ENCODE measurements around the gene RPRD1B. TPM values are rescaled to one million over a fixed set of nuclear protein-coding genes. Genes with fewer than 3 reads are reported as not detected.

Gene RPRD1B
- total and polyA plus RNA-seq, 2 of the 13 experiments (the other 11 are each of a cell fraction or from before 2014, with no cell fraction given) = 31.1 to 41.5 TPM

GRCh38 chr20:38033330-38034107, at the start of gene RPRD1B, which contains the start of gene TTI1 (continued):
- TF ChIP-seq FOXM1 (CRISPR knock-in tag; IDR thresholded peaks at IDR 0.05) (peak; percentile 26; the same call in 1 of the 2 replicates), MAFK (conservative IDR thresholded peaks at IDR 0.05 in 1 of 2, IDR thresholded peaks at IDR 0.05 in 1 of 2; ENCODE audit: low read length in 2 of 2) (no peak), PHF8 (CRISPR knock-in tag; IDR thresholded peaks at IDR 0.05) (peak; percentile 97), SRSF1 (optimal IDR thresholded peaks at IDR 0.05; ENCODE audit: low read depth, low read length) (peak; percentile 98), ZNF644 (CRISPR knock-in tag; IDR thresholded peaks at IDR 0.05; ENCODE audit: low read depth) (no peak), MIXL1 (CRISPR knock-in tag; IDR thresholded peaks at IDR 0.05) (peak; percentile 87), MAF1 (CRISPR knock-in tag; IDR thresholded peaks at IDR 0.05; ENCODE audit: borderline replicate concordance) (no peak), ZNF850 (CRISPR knock-in tag; conservative IDR thresholded peaks at IDR 0.05) (peak; percentile 84; the same call in 1 of the 2 replicates), ARID2 (CRISPR knock-in tag; IDR thresholded peaks at IDR 0.05; ENCODE audit: borderline replicate concordance) (peak; percentile 97), THAP8 (CRISPR knock-in tag; IDR thresholded peaks at IDR 0.05; ENCODE audit: borderline replicate concordance) (peak; percentile 37; the same call in 1 of the 2 replicates), ZNF292 (CRISPR knock-in tag; IDR thresholded peaks at IDR 0.05; ENCODE audit: borderline replicate concordance, low read depth) (peak; percentile 59; the same call in 1 of the 2 replicates), ZNF674 (CRISPR knock-in tag; IDR thresholded peaks at IDR 0.05; ENCODE audit: low read depth) (0 out of 2 replicates have a peak, but pooled peaks have one; percentile 54), ISL2 (CRISPR knock-in tag; IDR thresholded peaks at IDR 0.05) (peak; percentile 89), ZNF737 (CRISPR knock-in tag; IDR thresholded peaks at IDR 0.05; ENCODE audit: borderline replicate concordance) (peak; percentile 92), HNF1B (CRISPR knock-in tag; IDR thresholded peaks at IDR 0.05) (peak; percentile 93), FOXC1 (CRISPR knock-in tag; IDR thresholded peaks at IDR 0.05; ENCODE audit: borderline replicate concordance) (peak; percentile 88), ZNF574 (CRISPR knock-in tag; IDR thresholded peaks at IDR 0.05) (peak; percentile 97), NFIC (IDR thresholded peaks at IDR 0.05; ENCODE audit: low read length) (peak; percentile 43; the same call in 1 of the 2 replicates), ETV6 (CRISPR knock-in tag; conservative IDR thresholded peaks at IDR 0.05) (no peak), ZNF552 (CRISPR knock-in tag; IDR thresholded peaks at IDR 0.05; ENCODE audit: borderline replicate concordance) (peak; percentile 63), SOX6 (IDR thresholded peaks at IDR 0.05) (no peak), SOX6 (CRISPR knock-in tag; IDR thresholded peaks at IDR 0.05) (peak; percentile 85), ZNF510 (CRISPR knock-in tag; IDR thresholded peaks at IDR 0.05; ENCODE audit: low read depth) (peak; percentile 98), TEAD2 (CRISPR knock-in tag; IDR thresholded peaks at IDR 0.05) (peak; percentile 85), CBX1 (IDR thresholded peaks at IDR 0.05; ENCODE audit: low read depth) (no peak)
